ENCODE measurements around the gene DIPK1C.

DNA sequence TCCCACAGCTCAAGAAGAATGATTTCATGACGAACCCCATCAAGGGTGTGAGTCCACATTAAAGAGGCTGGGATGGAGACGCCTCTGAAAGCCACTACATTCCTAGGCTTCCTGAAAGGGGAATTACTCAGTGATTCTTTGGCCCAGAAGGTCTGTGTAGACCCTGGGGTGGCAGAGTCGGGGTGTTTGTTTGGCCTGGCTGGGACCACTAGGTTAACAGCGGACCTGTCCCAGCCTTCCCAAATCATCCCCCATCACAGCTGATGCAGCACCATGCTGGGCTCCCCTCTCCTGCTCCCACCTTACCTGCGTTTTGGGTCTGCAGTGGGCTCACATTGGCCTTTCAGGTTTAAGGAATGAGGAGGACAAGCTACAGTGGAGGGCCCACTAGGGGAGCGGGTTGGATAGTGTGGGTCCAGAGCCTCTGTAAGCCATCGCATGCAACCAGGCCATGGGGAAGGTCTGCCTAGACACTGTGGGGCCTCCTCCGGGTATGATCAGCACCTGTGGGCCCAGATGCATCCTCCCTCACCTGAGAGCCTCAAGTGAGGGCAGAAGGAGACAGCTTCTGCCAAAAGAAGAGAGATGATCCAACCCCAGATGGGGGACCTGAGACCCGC is 16.2 kb downstream of the DIPK1C start:
- TF ChIP-seq, protein P1, sequence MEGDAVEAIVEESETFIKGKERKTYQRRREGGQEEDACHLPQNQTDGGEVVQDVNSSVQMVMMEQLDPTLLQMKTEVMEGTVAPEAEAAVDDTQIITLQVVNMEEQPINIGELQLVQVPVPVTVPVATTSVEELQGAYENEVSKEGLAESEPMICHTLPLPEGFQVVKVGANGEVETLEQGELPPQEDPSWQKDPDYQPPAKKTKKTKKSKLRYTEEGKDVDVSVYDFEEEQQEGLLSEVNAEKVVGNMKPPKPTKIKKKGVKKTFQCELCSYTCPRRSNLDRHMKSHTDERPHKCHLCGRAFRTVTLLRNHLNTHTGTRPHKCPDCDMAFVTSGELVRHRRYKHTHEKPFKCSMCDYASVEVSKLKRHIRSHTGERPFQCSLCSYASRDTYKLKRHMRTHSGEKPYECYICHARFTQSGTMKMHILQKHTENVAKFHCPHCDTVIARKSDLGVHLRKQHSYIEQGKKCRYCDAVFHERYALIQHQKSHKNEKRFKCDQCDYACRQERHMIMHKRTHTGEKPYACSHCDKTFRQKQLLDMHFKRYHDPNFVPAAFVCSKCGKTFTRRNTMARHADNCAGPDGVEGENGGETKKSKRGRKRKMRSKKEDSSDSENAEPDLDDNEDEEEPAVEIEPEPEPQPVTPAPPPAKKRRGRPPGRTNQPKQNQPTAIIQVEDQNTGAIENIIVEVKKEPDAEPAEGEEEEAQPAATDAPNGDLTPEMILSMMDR (conservative IDR thresholded peaks at IDR 0.05; ENCODE audit: low read depth, low read length), result no peak
- TF ChIP-seq POLR2A (IDR thresholded peaks at IDR 0.05; ENCODE audit: low read depth, low read length) (no peak), RAD21 (IDR thresholded peaks at IDR 0.05; ENCODE audit: low read length) (no peak), CHD1 (IDR thresholded peaks at IDR 0.05; ENCODE audit: low read depth, low read length) (no peak), SMC3 (IDR thresholded peaks at IDR 0.05; ENCODE audit: low read depth, low read length) (no peak), MAFK (IDR thresholded peaks at IDR 0.05; ENCODE audit: low read depth, low read length) (no peak), MAZ (IDR thresholded peaks at IDR 0.05; ENCODE audit: borderline replicate concordance, low read depth, low read length) (no peak), CEBPB (IDR thresholded peaks at IDR 0.05; ENCODE audit: low read depth, low read length) (no peak), RCOR1 (IDR thresholded peaks at IDR 0.05; ENCODE audit: insufficient replicate concordance, low read length) (no peak)
- TF ChIP-seq, protein P2, sequence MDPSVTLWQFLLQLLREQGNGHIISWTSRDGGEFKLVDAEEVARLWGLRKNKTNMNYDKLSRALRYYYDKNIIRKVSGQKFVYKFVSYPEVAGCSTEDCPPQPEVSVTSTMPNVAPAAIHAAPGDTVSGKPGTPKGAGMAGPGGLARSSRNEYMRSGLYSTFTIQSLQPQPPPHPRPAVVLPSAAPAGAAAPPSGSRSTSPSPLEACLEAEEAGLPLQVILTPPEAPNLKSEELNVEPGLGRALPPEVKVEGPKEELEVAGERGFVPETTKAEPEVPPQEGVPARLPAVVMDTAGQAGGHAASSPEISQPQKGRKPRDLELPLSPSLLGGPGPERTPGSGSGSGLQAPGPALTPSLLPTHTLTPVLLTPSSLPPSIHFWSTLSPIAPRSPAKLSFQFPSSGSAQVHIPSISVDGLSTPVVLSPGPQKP (IDR thresholded peaks at IDR 0.05; ENCODE audit: borderline replicate concordance, low read depth, low read length), result no peak
- TF ChIP-seq, protein P3, sequence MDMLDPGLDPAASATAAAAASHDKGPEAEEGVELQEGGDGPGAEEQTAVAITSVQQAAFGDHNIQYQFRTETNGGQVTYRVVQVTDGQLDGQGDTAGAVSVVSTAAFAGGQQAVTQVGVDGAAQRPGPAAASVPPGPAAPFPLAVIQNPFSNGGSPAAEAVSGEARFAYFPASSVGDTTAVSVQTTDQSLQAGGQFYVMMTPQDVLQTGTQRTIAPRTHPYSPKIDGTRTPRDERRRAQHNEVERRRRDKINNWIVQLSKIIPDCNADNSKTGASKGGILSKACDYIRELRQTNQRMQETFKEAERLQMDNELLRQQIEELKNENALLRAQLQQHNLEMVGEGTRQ (IDR thresholded peaks at IDR 0.05; ENCODE audit: low read depth, low read length), result no peak

All from IMR-90 (cell line).